VCaP (cell line): Measurements from ENCODE around the gene CD44.

Experiments used
- H3K27ac ChIP-seq: fragments of 450-650 bp; 2 replicates; pipeline ENCODE4 v1.5.1; 2017
- TF ChIP-seq, protein P1 (sequence below): fragments of 450-650 bp; conservative IDR thresholded peaks from 2 replicates; pipeline ENCODE4 v1.5.1; 2017; ENCODE audit warnings: mild to moderate bottlenecking, moderate library complexity

CD44 gene

DNA sequence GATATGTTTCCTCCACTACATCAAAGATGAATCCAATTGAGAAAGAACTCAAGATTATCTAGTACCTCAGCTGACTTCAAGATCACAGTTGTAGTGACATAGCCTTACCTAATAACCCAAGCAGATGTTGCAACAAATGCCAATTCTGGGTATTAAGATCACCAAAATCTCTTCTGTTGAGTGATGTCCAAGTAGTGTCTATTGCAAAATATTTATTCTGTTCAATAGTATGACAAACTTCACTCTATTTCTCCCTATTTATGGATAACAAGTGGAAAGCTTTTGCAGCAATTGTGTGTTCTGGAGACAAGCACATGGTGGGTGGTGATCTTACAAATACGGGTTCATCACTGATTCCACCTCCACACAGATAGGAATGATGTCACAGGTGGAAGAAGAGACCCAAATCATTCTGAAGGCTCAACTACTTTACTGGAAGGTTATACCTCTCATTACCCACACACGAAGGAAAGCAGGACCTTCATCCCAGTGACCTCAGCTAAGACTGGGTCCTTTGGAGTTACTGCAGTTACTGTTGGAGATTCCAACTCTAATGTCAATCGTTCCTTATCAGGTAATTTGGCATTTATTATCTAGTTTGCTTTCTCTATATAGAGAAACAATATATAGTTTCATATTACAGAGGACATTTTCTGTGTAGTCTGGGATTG, 72.0 kb downstream of the CD44 start:
- TF ChIP-seq, protein P1, sequence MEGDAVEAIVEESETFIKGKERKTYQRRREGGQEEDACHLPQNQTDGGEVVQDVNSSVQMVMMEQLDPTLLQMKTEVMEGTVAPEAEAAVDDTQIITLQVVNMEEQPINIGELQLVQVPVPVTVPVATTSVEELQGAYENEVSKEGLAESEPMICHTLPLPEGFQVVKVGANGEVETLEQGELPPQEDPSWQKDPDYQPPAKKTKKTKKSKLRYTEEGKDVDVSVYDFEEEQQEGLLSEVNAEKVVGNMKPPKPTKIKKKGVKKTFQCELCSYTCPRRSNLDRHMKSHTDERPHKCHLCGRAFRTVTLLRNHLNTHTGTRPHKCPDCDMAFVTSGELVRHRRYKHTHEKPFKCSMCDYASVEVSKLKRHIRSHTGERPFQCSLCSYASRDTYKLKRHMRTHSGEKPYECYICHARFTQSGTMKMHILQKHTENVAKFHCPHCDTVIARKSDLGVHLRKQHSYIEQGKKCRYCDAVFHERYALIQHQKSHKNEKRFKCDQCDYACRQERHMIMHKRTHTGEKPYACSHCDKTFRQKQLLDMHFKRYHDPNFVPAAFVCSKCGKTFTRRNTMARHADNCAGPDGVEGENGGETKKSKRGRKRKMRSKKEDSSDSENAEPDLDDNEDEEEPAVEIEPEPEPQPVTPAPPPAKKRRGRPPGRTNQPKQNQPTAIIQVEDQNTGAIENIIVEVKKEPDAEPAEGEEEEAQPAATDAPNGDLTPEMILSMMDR: no peak
- no peak overlapping the region for H3K27ac ChIP-seq

DNA sequence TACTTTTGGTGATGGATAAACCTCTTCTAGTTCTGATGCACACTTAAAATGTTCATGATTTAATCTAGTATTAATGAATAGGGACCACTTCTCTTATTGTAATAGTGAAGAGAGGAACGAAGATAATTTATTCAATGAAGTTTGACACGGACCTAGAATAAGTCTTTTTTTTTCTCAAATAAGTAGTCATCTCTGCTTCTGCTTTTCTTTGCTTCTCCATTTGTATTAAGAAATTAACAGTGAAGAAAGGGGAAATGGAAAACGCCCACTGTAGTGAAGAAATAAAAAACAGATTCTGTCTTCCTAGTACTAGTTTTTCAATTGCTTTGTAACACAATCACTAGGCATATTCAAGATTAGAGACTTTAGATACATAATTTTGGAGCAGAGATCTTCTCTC, 73.0 kb downstream of the CD44 start:
- no peak overlapping the region for H3K27ac ChIP-seq
- TF ChIP-seq, protein P1: no peak

DNA sequence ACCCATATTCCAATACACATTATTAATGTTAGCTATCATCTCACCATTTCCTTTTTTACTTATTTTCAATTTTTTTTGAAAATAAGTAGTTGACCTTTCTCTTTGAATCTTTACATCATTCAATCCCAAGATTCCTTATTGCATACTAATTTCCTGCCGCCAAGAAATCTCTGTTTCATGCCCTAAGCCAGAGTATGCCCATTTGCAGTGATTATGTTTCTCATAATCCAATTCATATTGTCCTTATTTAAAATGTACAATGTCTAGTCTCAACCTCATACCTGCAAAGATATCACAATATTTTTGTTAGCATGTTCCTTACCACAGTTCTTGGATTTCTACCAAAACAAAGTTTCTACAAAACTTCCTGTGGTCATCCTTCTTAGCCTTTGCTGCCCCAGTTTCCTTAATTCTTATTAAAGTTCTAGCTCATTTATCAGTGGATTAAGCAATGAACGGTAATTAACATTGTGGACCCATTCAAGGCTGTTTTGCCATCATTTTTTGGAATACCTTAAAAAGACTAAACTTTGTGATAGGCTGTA, 75.3 kb downstream of the CD44 start:
- TF ChIP-seq, protein P1: no peak
- H3K27ac ChIP-seq: no peak overlapping the region

DNA sequence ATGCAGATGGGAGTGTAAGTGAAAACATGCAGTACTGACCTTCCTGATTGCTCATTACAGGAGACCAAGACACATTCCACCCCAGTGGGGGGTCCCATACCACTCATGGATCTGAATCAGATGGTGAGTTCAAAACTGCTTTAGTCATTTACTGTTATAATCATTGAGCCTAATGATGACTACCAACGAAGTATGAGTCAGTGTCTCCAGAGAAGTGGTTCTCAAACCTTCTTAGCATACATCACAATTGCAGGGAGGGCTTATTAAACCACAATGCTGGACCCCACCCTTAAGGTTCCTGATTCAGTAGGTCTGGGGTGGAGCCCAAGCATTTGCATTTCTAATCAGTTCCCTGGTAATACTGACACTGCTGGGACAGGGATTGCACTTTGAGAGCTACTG, 75.8 kb downstream of the CD44 start:
- TF ChIP-seq, protein P1: no peak
- H3K27ac ChIP-seq: no peak overlapping the region

DNA sequence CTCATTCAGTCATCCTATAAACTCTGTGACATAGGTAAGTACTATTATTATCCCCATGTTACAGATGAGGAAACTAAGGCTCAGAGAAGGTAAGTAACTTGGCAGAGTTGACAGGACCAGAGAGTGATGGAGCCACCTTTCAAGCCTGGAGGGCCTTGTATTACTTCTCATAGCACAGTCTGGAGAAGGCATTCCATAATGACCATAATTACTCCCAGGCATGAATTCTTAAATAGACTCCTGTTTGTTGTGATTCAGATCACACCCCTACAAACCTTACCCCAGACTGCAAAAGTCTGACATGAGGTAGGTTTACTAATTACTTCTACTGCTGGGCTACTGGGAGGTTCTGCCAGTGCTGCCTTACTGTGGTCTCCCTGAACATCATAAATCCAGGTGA, 77.0 kb downstream of the CD44 start:
- no peak overlapping the region for H3K27ac ChIP-seq
- TF ChIP-seq, protein P1: no peak

DNA sequence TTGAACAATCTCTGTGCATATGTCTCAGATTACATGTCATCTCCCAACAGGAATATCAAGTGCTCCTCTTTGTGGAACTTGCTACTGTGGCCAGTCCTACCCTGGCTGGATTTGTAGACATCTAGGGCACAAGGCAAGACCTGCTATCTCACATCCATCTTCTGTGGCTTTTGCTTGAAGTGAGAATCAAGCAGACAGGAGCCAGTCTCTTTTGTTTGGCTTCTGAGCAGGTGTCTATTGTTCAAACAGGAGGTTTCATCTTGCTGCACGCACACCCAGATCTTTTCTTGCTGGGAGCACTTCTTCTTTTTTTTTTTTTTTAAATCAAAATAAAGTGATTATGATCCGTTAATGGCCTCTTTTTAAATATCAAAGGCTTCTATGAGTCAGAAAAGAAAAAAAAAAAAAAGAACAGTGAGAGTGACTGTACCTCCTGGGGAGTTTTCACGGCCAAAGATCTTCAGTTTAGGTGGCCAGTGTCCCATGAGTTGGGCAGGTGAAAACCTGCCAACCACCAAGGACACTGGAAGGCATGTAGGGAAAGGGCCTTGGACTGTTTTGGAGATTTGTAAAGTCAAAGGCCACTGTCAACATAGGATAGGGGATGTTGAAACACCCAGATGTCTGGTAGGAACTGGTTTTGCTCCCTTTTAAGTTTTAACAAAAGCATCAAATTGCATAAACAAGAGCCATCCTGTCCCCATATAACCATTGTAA, 78.1 kb downstream of the CD44 start:
- no peak overlapping the region for H3K27ac ChIP-seq
- TF ChIP-seq, protein P1: no peak

DNA sequence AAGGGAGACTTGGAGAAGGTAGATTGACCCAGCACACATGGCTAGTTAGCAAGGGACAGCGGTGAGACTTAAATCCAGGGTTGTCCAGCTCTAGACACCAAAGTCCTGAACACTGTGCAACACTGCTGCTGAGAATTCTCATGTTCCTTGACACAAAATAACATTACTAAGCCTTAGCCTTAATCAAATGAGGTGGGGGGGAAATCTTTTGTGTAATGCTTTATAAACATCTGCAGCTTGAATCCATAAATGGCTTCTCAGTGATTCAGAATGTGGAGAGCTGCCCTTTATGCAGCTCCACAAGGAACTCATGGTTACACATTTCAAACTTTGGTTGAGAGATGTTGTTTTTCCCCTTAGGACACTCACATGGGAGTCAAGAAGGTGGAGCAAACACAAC, 80.0 kb downstream of the CD44 start:
- TF ChIP-seq, protein P1: no peak
- no peak overlapping the region for H3K27ac ChIP-seq
